GM12801 (cell line): Measurements from ENCODE around the gene ISM1.

ENCODE experiments used
- TF ChIP-seq, protein P1 (sequence below): IDR thresholded peaks from one replicate; pipeline ENCODE4 v1.5.1; 2011; ENCODE audit warnings: control low read depth; ENCODE audit not compliant: insufficient read length; ENCODE audit errors: extremely low read depth

The ISM1 gene

DNA sequence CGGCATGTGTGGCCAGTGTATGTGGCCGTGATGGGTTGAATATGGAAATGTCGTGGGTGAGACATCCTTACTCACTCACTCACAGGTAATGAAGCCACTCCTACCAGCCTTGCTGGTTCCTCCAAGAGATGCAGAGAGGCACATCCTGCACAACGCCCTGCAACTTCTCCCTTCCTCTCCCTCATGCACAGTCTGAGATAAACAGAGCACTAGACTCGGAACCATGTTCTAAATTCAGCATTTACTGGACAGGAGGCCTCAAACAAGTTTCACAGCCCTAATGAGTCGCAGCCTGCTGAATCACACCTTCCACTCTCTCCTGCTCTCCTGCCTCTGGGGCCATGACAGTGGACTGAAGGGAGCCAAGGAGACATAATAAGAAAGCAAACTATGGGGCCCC is 91.2 kb downstream of the ISM1 start:
- TF ChIP-seq, protein P1, sequence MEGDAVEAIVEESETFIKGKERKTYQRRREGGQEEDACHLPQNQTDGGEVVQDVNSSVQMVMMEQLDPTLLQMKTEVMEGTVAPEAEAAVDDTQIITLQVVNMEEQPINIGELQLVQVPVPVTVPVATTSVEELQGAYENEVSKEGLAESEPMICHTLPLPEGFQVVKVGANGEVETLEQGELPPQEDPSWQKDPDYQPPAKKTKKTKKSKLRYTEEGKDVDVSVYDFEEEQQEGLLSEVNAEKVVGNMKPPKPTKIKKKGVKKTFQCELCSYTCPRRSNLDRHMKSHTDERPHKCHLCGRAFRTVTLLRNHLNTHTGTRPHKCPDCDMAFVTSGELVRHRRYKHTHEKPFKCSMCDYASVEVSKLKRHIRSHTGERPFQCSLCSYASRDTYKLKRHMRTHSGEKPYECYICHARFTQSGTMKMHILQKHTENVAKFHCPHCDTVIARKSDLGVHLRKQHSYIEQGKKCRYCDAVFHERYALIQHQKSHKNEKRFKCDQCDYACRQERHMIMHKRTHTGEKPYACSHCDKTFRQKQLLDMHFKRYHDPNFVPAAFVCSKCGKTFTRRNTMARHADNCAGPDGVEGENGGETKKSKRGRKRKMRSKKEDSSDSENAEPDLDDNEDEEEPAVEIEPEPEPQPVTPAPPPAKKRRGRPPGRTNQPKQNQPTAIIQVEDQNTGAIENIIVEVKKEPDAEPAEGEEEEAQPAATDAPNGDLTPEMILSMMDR: no peak

DNA sequence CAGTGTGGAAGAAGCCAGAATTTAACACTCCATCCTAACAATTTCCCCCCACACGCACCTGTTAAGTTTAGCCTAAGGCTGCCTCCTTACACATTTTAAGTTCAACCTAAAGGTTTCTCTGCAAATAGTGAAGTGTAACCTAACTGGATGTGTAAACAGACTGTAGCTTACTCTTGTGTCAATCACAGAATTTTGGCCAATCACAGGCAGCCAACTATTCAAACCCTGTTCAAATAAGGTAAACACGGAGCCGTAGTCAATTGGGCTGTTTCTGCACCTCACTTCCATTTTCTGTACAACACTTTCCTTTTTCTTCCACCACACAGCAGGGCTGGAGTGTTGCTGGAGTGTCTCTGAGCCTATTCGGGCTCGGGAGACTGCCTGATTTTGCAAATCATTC is 92.1 kb downstream of the ISM1 start:
- TF ChIP-seq, protein P1: no peak

DNA sequence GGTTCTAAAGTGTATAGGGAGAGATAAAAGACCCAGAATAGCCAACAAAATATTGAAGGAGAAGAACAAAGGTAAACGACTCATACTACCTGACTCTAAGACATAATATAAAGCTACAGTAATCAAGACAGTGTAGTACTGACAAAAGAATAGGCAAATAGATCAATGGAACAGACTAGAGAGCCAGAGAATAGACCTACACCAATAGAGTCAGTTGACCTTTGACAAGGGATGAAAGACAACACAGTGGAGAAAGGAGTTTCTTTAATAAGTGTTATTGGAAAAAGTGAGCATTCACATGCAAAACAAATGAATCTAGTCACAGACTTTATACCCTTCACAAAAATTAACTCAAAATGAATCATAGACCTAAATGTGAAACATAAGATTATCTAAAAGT is 96.4 kb downstream of the ISM1 start:
- TF ChIP-seq, protein P1: no peak

DNA sequence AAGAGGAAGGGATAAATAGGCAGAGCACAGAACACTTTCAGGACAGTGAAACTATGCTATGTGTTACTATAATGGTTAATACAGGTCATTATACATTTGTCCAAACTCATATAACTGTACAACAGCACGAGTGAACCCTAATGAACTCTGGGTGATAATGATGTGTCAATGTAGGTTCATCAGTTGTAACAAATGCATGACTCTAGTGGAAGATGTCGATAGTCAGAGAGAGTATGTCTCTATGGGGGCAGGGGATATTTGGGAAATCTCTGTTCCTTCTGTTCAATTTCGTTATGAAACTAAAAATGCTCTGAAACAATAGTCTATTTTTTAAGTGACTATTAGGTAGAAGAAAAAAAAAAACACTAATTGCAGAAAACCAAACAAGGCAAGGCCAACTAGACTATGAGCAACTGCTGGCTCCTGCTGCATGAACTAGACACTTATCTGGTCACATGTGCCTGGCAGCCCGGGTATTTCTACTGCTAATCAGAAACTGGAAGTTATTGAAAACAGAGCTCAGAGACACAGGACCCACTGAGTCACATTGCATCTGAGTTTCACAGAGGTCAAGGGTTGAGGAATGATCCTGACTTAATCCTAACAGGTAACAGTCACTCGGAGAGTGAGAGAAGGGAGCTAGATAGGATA is 97.9 kb downstream of the ISM1 start:
- TF ChIP-seq, protein P1: no peak

DNA sequence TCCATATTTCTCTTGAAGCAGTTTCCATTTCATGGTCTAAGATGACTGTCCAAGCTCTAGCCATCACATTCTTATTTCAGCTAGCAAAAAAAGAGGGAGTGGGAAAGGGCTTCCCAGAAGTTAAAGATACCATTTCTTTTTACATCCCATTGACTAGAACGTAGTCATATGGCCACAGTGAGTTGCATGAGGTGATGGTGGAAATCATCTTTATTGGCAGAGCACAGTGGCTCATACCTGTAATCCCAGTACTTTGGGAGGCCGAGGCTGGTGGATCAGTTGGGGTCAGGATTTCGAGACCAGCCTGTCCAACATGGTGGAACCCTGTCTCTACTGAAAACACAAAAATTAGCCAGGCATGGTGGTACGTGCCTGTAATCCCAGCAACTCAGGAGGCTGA is 99.6 kb downstream of the ISM1 start:
- TF ChIP-seq, protein P1: no peak

DNA sequence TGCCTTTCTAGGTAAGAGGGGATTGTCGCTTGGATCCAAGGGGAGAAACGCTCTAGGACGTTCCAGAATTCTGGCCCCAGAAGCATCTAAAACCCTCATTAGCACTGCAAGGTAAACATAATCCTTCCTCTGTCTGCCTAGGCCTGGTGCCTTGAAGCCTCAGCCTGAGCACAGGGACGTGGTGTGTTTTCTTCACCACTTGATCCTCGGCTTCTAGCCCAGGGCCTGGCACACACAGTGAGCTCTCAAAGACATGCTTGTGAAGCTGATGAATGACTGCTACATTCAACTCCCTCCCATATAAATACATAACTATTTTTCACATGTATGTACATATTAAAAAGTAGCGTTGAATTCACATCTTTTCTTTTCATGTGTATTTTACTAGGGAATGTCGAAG is 100.3 kb downstream of the ISM1 start:
- TF ChIP-seq, protein P1: no peak

DNA sequence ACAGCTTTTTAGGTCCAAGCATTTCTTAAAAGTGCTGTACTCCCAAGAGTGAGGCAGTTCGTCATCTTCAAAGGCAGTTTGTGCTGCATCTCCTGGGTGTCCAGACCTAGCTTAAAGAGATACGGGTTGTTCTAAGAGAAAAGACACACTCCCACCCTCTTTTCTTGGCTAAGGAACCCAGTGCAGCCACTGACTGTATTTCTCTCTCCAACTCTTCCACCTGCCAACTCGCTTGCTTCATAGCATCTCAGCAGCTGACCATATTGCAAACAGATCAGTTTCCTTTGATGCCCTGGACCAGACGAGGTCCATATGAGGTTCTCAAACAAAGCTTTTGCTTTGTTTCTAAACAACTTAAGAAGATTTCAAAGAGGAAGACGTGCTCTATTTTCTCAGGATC is 101.1 kb downstream of the ISM1 start:
- TF ChIP-seq, protein P1: no peak

DNA sequence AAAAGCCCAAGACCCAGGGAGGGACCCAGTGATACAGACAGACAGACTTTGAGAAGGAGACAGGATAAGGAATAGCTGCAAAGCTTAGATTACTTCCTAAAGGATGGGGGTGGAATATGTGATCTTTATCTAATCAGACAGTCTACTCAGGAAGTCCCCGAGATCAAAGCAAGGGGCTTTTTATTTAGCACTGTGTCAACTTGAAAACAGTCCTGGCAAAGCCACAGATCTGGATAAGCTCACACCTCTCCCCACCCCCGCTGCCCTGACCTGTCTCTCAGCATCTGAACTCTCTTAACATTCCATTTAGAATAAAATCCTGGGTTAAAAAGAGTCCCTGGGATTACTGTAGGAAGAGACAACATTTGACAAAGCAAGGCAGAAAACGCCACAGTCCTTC is 101.5 kb downstream of the ISM1 start:
- TF ChIP-seq, protein P1: no peak
